IPS-11a (cell line): ENCODE results near the gene SLC44A2.

Experiments used
- H3K4me3 ChIP-seq: one replicate; pipeline ENCODE4 v1.5.1; 2013; ENCODE audit warnings: low read depth, low read length, control low read depth

SLC44A2 gene

DNA sequence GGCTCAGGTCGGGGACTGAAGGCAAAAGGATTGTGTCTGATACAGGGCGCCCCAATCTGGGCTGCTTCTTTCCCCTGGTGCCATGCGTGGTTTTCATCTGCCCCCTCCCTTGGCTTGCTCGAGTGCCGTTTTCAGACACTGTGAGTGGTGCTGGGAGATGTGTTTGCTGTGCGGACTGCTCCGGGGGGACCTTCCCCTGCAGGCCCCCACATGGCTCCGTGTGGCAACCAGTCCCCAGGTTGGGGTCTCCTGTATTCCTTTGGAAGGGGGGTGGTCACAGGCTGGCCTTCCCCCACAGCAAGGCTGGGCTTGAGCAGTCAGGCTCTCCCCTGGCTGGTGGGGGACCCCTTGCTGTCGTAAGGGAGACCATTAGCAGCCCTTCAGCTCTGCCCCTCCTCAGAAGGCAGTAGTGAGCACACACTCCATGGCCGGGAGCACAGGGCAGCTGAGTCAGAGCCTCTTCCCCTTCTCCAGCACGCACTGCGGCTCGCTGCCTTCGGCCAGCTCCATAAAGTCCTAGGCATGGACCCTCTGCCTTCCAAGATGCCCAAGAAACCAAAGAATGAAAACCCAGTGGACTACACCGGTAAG is 55.3 kb downstream of the SLC44A2 start:
- no peak overlapping the region for H3K4me3 ChIP-seq

DNA sequence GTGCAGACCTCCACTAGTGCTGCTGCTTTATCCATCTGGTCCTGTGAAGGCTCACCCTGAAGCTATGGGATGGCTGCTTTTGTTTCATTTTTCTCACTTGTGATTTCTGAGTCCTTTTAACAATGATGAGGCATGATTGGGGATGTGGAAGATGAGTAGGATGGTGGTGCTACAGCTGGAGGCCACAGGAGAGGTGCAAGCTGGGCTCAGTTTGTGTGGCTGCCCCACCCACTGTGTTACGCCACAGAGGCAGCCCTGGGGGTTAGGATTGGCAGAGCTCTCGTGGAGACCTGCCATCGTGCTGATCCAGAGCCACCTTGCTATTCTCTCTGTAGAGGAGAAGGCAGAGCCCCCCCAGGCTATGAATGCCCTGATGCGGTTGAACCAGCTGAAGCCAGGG is 56.3 kb downstream of the SLC44A2 start:
- H3K4me3 ChIP-seq, result no peak overlapping the region

DNA sequence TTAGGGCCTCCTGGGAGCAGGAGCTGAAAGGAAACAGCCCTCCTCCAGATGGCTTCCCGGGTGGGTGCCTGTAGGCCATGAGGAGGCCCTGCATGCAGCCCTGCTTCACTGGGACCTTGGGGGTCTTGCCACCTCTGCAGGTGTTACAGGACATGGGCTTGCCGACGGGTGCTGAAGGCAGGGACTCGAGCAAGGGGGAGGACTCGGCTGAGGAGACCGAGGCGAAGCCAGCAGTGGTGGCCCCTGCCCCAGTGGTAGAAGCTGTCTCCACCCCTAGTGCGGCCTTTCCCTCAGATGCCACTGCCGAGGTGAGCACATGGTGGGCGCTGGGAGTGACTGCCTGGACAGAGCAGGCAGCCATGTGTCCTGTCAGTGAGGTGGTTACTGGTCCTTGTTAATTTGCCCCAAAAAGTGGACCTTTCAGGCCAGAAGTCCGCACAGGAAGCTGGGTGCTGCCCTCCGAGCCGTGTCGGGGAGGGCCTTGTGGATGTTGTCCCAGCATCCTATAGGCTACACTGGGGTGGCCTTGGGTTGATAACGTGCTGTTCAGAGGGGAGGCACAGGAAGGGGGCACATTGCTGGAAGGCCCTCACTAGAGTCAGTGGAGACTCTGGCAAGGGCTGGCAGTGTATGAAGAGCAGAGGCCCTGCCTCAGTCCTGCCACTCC is 57.2 kb downstream of the SLC44A2 start:
- no peak overlapping the region for H3K4me3 ChIP-seq

DNA sequence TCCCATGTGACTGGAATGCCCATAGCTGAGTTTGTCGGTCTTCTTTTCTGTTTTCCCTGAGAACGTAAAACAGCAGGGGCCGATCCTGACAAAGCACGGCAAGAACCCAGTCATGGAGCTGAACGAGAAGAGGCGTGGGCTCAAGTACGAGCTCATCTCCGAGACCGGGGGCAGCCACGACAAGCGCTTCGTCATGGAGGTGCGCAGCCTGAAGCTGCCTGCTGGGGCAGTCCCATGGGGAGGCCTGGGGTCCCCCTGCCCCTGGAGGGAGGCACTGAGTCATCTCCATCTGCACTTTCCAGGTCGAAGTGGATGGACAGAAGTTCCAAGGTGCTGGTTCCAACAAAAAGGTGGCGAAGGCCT is 57.7 kb downstream of the SLC44A2 start:
- H3K4me3 ChIP-seq, result no peak overlapping the region

DNA sequence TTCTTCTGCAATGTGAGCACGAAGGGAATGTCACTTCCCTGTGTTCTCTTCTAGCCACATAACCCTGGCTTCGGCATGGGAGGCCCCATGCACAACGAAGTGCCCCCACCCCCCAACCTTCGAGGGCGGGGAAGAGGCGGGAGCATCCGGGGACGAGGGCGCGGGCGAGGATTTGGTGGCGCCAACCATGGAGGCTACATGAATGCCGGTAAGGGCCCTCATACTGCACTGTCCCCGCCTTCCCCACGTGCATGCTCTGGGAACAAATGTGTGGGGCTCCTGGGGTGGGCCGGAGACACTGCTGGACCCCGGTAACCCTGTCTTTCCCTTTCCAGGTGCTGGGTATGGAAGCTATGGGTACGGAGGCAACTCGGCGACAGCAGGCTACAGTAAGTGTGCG is 58.2 kb downstream of the SLC44A2 start:
- no peak overlapping the region for H3K4me3 ChIP-seq

DNA sequence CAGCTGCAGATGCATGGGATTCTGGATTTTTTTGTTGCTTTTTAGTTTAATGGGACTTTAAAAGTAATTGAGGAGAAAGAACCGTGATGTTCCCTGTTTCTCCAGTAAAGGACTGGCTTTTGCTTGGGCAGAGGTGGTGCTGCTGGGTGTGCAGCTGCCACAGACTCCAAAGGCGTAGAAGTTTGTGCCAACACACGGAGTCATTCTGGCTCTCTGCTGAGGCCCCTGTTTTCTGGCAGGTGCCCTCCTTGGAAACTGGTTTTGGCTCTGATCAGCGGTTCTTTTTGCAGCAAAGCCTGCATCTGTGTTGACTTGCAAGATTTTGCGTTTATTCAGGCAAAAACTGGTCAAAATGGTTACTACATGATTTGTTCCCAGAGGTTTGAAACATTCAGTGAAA is 59.9 kb downstream of the SLC44A2 start:
- H3K4me3 ChIP-seq, result no peak overlapping the region

DNA sequence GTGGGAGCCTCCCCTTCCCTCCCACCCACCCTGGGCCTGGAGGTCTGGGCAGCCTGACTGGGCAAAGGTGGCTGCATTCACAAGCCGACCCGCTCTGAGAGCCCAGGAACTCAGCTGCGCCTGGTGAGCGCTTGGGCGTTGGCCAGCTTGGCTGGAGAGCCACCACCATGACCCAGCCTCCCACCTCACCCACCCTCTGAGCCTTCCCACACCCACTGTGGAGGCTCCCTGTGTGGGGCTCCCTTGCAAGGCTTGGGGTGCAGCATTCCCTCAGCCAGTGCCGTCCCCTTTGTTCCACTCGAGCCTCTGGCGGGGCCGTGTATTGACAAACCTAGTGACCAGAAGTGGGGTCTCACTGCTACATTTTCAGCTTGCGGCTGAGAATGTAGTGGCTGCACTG is 60.8 kb downstream of the SLC44A2 start:
- H3K4me3 ChIP-seq, result no peak overlapping the region

DNA sequence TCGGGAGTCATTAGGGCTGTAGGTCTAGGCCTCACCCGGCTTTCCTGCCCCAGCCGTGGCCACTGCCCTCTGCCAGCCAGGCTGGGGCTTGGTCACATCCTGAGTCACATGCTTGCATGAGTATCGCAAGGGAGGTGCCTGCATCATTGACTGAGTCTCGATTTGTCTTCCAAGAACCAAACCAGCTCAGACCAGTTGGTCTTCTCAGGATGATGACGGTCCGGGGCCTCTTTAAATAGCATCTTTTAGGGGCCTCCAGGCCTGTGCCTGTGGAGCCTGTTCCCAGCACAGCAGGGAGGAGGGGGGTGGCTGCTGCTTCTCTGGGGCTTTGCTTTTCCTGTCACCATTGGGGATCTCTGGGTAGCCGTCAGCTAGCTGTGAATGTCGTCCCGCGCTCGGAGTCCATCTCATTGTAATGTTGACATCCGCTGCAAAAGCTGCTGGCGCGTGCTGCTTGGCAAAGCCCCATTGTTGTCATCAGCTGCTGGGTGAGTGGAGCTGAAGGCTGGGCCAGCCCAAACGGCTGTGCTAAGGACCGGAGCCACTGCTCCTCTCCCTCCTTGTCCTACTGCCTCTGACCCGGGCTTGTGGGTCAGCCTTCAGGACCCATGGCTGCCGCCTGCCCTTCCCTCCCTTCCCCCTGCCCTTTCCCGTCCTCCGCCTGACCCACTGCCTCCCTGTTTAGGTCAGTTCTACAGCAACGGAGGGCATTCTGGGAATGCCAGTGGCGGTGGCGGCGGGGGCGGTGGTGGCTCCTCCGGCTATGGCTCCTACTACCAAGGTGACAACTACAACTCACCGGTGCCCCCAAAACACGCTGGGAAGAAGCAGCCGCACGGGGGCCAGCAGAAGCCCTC is 61.5 kb downstream of the SLC44A2 start:
- H3K4me3 ChIP-seq, result no peak overlapping the region

DNA sequence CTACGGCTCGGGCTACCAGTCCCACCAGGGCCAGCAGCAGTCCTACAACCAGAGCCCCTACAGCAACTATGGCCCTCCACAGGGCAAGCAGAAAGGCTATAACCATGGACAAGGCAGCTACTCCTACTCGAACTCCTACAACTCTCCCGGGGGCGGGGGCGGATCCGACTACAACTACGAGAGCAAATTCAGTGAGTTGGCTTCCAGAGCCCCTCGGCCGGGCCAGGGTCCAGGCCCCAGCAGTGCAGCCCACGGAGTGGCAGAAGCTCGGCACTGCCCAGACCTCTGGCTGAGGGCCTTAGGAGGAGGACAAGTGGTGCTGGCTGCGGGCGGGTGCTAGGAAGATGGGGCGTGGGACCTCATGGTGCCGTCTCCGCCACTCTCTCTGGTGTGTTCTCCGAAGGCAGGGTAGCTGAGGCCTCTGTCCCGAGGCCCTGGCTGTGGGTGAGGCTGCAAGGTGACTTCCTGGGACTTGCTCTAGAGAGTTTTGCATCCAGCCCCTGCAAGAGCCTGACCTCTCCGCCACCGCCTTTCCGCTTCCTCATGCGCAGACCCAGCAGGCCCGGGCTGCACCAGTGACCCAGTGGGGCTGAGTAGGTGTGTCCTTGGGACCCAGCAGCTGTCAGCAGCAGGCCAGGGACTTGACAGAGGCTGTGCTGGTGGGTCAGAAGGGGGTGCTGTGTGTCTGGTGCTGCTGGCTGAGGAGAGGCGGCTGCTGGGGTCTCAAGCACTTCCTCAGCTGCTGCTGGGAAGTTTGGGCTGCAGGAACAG is 62.4 kb downstream of the SLC44A2 start:
- no peak overlapping the region for H3K4me3 ChIP-seq

DNA sequence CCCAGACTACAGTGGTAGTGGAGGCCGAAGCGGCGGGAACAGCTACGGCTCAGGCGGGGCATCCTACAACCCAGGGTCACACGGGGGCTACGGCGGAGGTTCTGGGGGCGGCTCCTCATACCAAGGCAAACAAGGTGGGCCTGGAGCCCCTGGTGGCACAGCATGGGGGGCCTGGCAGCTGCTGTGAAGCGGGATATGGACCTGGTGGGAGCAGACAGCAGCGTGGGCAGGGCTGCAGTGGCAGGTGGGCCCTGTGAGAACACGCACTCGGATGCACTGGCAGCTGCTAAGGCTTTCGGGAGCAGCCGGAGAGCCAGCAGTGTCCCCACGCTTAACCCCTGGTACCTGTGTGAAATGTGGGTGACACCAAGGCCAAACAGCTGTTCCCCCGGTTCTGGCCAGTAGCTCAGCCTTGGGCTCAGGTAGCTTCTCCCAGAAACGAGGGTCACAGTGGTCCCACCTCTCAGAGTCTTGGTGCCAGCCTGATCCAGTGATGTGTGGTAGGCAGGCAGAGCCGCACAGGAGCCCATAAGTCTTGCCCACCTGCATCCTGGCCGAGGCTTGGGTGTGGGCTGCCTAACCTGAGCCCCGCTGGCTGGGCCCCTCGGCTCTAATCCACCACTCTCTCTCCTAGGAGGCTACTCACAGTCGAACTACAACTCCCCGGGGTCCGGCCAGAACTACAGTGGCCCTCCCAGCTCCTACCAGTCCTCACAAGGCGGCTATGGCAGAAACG is 63.4 kb downstream of the SLC44A2 start:
- no peak overlapping the region for H3K4me3 ChIP-seq

DNA sequence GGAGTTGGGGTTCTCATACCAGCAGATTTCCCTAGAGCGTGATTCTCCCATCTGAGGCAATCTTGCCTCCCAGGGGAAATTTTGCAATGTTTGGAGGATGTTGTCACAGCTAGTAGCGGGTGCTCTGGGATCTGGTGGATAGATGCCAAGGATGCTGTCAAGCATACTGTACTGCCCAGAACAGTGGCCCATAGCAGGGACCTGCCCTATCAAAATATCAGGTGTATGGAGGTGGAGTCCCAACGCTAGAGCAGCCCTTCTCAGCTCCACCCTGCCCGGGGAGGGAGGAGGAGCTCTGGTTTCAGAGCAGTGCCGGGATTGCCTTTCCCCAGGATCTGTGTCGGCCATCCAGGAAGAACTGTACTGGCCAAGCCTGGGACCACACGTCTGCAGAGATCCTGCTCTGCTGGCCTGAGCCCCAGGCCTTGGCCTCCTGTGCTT is 65.0 kb downstream of the SLC44A2 start:
- no peak overlapping the region for H3K4me3 ChIP-seq

DNA sequence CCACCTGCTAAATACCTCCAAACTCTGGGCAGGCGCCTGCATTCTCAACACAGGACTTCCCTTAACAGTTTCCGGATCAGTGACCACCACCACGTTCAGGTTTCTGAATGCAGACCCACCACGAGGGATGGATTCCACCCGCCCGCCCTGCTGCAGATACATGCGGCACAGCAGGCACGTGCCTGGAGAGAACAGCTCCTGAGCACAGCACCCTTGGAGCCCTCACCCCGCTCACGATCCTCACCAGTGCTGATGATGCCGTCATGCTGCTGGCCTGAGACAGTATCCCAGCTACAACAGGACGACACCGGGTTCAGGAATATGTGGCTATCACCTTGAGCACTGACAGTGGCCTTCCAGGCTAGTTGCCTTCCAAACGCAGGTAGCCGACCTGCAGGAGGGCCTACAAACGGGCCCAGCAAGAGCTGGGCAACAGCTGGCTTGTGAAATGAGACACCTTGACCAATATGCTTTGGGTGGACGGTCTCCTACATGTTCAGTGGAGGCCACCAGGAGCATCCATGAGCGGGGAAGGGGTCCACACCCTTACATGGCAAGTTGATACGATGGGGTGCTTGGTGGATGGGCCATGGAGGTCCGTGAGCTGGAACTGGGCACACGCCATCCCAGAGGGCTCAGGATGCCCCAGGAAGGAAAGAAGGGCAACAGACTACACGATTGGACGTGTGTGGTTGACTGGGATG is 66.0 kb downstream of the SLC44A2 start:
- H3K4me3 ChIP-seq, result no peak overlapping the region

DNA sequence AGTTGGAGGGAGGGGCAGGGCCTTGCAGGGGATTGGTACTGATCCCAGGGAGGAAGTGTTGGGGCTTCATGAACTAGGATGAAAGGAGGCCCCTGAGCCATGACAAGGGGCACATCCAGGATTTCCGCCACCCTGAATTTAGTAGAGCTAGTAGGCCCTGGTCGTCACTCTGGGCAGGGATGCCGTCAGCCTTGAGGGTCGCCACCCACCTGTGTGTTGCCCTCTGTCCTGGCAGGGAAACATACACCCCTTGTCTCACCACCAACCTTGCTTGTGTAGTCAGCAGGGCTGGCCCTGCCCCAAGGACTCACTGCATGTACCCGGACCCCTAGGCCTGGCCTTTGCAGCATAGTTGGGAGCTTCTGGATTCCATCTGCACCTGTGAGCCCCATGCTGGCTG is 66.5 kb downstream of the SLC44A2 start:
- no peak overlapping the region for H3K4me3 ChIP-seq

DNA sequence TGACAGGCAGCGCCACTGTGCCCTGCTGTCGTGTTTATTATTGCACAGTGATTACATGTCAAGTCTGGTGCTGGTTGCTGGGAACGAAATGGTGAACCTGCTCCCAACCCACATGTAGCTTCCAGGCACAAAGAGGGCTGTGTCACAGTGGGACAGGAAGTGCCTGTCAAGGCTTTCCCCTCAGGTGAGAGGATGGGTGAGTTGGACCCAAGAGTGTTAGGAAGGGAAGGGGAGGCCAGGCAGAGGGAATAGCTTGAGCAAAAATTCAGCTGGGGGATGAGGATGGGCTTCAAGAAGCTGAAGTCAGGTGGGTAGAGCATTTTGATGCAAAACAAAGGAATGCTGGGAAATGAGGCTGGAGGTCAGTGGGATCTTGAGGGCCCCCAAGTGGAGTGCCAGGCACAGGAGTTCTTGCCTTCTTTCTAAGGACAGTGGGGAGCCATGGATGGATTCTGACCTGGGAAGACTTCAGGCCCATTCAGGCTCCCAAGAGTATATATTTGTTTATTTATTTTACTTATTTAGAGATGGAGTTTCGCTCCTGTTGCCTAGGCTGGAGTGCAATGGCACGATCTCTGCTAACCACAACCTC is 67.4 kb downstream of the SLC44A2 start:
- no peak overlapping the region for H3K4me3 ChIP-seq
